Smooth muscle cell (in vitro differentiated cells): ENCODE results near the gene ANKMY1. TPM values are rescaled to one million over a fixed set of nuclear protein-coding genes. Genes with fewer than 3 reads are reported as not detected.

Source experiments
- DNase-seq: peaks from one replicate; lab custom pipeline; 2025; ENCODE audit not compliant: unreplicated experiment; lab: John Stamatoyannopoulos, UW
- H2AFZ ChIP-seq: fragments of 200-600 bp; sonication (generic); 2 replicates; pipeline ENCODE4 v1.6.0; 2016; ENCODE audit warnings: antibody characterized with exemption, low read depth, mild to moderate bottlenecking
- H3F3A ChIP-seq: fragments of 200-600 bp; sonication (generic); 2 replicates; pipeline ENCODE4 v1.6.0; 2017; ENCODE audit warnings: antibody characterized with exemption, low read depth
- H3K27ac ChIP-seq: fragments of 200-600 bp; sonication (generic); 2 replicates; pipeline ENCODE4 v1.5.1; 2016; ENCODE audit warnings: low read depth, mild to moderate bottlenecking
- H3K27me3 ChIP-seq: fragments of 200-600 bp; sonication (generic); 2 replicates; pipeline ENCODE4 v1.6.1; 2016; ENCODE audit warnings: low read depth, mild to moderate bottlenecking
- H3K36me3 ChIP-seq: fragments of 200-600 bp; sonication (generic); 2 replicates; pipeline ENCODE4 v1.5.1; 2016; ENCODE audit warnings: low read depth
- H3K4me1 ChIP-seq: fragments of 200-600 bp; sonication (generic); 2 replicates; pipeline ENCODE4 v1.5.1; 2016; ENCODE audit warnings: low read depth
- H3K4me2 ChIP-seq: fragments of 200-600 bp; sonication (generic); 2 replicates; pipeline ENCODE4 v1.6.0; 2016; ENCODE audit warnings: mild to moderate bottlenecking
- H3K4me3 ChIP-seq: fragments of 200-600 bp; sonication (generic); 2 replicates; pipeline ENCODE4 v1.5.1; 2016; ENCODE audit warnings: mild to moderate bottlenecking
- H3K79me2 ChIP-seq: fragments of 200-600 bp; sonication (generic); 2 replicates; pipeline ENCODE4 v1.6.0; 2016; ENCODE audit warnings: low read depth, mild to moderate bottlenecking
- H3K9ac ChIP-seq: fragments of 200-600 bp; sonication (generic); 2 replicates; pipeline ENCODE4 v1.6.0; 2016; ENCODE audit warnings: low read depth
- H3K9me3 ChIP-seq: fragments of 200-600 bp; sonication (generic); replicated peaks from 2 replicates; pipeline ENCODE4 v1.5.1; 2016; ENCODE audit warnings: low read depth
- H4K20me1 ChIP-seq: fragments of 200-600 bp; sonication (generic); 2 replicates; pipeline ENCODE4 v1.6.0; 2016; ENCODE audit warnings: low read depth
- WGBS: methylation state at CpG from one replicate; pipeline ENCODE4 v1.1.7; 2016; ENCODE audit warnings: low lambda C conversion rate; 5-methylcytosine and 5-hydroxymethylcytosine counted together
- polyA plus RNA-seq: library from polyadenylated mRNA; unstranded; fragments of >200 nt; fragmentation: Nextera tagmentation; extraction: Ambion mirVana; gene quantifications from 2 replicates; pipeline ENCODE4 v1.2.1, GENCODE V29; 2016
- total RNA-seq: library from RNA; depleted of rRNA; stranded (reverse); fragments of >200 nt; gene quantifications from 2 replicates; pipeline ENCODE4 v1.2.3, GENCODE V29; 2014
- TF ChIP-seq, protein P1 (sequence below): fragments of 200-600 bp; sonication (generic); IDR thresholded peaks from 2 replicates; pipeline ENCODE4 v1.5.1; 2017; ENCODE audit warnings: borderline replicate concordance, mild to moderate bottlenecking, antibody characterized with exemption; ENCODE audit not compliant: insufficient read depth, poor library complexity, severe bottlenecking

Gene ANKMY1
- total and polyA plus RNA-seq, 2 experiments from 2014 or later = 6.4 to 8.7 TPM

GRCh38 chr2:240570531-240571313 lies 12.9 kb upstream of the ANKMY1 start:
- Histone ChIP-seq H3K4me2 (no peak overlapping the region), H4K20me1 (peaks cover 8% of the 10 kb centered on the region), H3K9me3 (no peaks in the 10 kb centered on the region), H3K4me3 (no peak overlapping the region), H3K4me1 (peaks cover 11% of the 10 kb centered on the region), H2AFZ (no peak overlapping the region), H3K9ac (no peak overlapping the region), H3K27ac (no peak overlapping the region), H3K36me3 (no peaks in the 10 kb centered on the region), H3K79me2 (no peaks in the 10 kb centered on the region), H3K27me3 (no peaks in the 10 kb centered on the region), H3F3A (peaks cover 4% of the 10 kb centered on the region)
- TF ChIP-seq, protein P1, sequence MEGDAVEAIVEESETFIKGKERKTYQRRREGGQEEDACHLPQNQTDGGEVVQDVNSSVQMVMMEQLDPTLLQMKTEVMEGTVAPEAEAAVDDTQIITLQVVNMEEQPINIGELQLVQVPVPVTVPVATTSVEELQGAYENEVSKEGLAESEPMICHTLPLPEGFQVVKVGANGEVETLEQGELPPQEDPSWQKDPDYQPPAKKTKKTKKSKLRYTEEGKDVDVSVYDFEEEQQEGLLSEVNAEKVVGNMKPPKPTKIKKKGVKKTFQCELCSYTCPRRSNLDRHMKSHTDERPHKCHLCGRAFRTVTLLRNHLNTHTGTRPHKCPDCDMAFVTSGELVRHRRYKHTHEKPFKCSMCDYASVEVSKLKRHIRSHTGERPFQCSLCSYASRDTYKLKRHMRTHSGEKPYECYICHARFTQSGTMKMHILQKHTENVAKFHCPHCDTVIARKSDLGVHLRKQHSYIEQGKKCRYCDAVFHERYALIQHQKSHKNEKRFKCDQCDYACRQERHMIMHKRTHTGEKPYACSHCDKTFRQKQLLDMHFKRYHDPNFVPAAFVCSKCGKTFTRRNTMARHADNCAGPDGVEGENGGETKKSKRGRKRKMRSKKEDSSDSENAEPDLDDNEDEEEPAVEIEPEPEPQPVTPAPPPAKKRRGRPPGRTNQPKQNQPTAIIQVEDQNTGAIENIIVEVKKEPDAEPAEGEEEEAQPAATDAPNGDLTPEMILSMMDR = no peak
- WGBS = 96% methylated on average over 11 of the region's 11 CpGs
- no peak for DNase-seq

GRCh38 chr2:240569998-240570530 lies 12.3 kb upstream of the ANKMY1 start:
- DNase-seq = no peak
- no peak overlapping the region for H3K27ac ChIP-seq
- peaks cover 8% of the 10 kb centered on the region for H4K20me1 ChIP-seq
- no peaks in the 10 kb centered on the region for H3K27me3 ChIP-seq
- H2AFZ ChIP-seq = no peak overlapping the region
- no peaks in the 10 kb centered on the region for H3K79me2 ChIP-seq
- no peaks in the 10 kb centered on the region for H3K9me3 ChIP-seq
- WGBS = 93% methylated on average over 15 of the region's 15 CpGs
- peaks cover 11% of the 10 kb centered on the region for H3K4me1 ChIP-seq
- H3K36me3 ChIP-seq = no peaks in the 10 kb centered on the region
- H3K9ac ChIP-seq = no peak overlapping the region
- TF ChIP-seq, protein P1 = no peak
- H3K4me2 ChIP-seq = peak overlapping the region; percentile 87
- H3K4me3 ChIP-seq = no peak overlapping the region
- peaks cover 9% of the 10 kb centered on the region for H3F3A ChIP-seq

DNA sequence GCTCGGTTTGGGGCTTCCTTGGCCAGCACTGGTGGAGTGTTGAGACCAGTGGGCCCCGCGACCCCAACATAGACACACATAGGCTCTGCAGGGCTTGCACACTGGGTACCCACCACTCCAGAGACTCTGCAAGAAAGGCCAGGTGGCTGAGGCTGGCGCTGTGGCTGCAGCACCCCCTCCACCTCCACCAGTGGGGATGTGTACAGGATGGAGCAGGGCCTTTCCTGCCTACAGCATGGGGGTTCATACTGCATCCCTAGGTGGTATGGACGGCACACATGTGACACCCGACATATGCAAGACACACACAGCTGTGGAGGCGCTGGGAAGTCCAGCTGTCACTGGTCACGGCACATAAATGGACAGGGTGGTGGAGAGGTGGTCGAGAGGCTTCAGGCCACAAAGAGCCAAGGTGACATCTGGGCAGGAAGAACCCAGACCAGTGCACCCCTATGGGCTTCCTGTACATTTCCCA lies 11.8 kb upstream of the ANKMY1 start:
- TF ChIP-seq, protein P1 = no peak
- H3K4me1 ChIP-seq = peaks cover 11% of the 10 kb centered on the region
- H4K20me1 ChIP-seq = peaks cover 8% of the 10 kb centered on the region
- peaks cover 9% of the 10 kb centered on the region for H3F3A ChIP-seq
- 94% methylated on average over 9 of the region's 9 CpGs for WGBS
- H3K9me3 ChIP-seq = no peaks in the 10 kb centered on the region
- no peak overlapping the region for H2AFZ ChIP-seq
- no peak for DNase-seq
- no peak overlapping the region for H3K27ac ChIP-seq
- H3K36me3 ChIP-seq = no peaks in the 10 kb centered on the region
- no peaks in the 10 kb centered on the region for H3K79me2 ChIP-seq
- no peaks in the 10 kb centered on the region for H3K27me3 ChIP-seq
- H3K4me2 ChIP-seq = peak overlapping the region; percentile 87
- H3K9ac ChIP-seq = no peak overlapping the region
- peak overlapping the region; percentile 55 for H3K4me3 ChIP-seq
